Epithelial cell of esophagus (primary cell): Measurements from ENCODE around the gene SPINK13.
"Not testable (repeated sequence)": the region's sequence is repeated elsewhere in the genome, so short reads cannot be mapped to it uniquely, and the experiment has no call there.

Source experiments
- DNase-seq: peaks from one replicate; pipeline ENCODE4 v3.0.0; 2010; ENCODE audit warnings: low read depth
- H3K4me3 ChIP-seq: 2 replicates; pipeline ENCODE4 v1.5.1; 2011; ENCODE audit warnings: mild to moderate bottlenecking, low read length, control low read depth
- TF ChIP-seq, protein P1 (sequence below): IDR thresholded peaks from 2 replicates; pipeline ENCODE4 v1.5.1; 2011; ENCODE audit warnings: low read depth, mild to moderate bottlenecking, low read length, control low read depth, inconsistent platforms; ENCODE audit not compliant: insufficient read depth; ENCODE audit errors: missing control alignments

SPINK13 gene

DNA sequence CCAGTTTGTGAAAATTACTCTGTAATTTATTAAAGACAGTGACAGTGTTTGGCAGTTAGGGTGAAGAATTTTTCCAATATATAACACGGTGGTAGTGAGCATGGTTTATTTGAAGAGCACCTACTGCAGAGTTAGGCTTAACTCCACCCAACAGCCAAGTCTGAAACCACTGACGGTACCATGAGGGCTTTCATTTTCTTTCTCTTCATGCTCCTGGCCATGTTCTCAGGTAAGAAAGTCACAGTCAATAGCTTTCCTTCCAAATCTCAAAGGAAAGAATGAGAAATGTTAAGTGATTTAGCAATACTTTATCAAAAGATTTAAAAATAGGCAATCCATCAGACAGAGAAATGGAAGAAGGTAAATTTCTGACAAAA is 30.2 kb upstream of the SPINK13 start, which contains the start of gene MARCOL:
Gene MARCOL (plus strand): TSS at position 108 of the 377 bp plus-strand sequence. CDS start 73 bp downstream, at position 181.
- H3K4me3 ChIP-seq: no peak within 1 kb of the TSS
- no peak for DNase-seq
- TF ChIP-seq, protein P1, sequence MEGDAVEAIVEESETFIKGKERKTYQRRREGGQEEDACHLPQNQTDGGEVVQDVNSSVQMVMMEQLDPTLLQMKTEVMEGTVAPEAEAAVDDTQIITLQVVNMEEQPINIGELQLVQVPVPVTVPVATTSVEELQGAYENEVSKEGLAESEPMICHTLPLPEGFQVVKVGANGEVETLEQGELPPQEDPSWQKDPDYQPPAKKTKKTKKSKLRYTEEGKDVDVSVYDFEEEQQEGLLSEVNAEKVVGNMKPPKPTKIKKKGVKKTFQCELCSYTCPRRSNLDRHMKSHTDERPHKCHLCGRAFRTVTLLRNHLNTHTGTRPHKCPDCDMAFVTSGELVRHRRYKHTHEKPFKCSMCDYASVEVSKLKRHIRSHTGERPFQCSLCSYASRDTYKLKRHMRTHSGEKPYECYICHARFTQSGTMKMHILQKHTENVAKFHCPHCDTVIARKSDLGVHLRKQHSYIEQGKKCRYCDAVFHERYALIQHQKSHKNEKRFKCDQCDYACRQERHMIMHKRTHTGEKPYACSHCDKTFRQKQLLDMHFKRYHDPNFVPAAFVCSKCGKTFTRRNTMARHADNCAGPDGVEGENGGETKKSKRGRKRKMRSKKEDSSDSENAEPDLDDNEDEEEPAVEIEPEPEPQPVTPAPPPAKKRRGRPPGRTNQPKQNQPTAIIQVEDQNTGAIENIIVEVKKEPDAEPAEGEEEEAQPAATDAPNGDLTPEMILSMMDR: no peak

DNA sequence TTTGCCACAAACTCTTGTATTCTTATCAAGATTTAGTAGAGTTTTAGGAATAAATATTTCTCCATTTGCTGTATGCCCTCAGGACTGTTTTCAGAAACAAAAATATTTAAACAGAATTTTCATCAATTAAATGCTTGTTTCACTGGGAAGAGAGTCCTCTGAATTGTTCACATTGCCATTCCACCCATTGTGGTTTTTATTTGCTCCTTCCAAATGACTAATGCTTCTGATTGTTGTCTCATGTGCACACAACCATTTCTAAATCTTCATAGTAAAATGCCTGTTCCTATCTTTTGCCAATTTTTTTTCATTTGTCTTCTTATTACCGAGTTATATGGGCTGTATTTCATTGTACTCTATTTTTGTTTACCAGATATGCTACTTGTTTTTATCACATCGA is 19.7 kb upstream of the SPINK13 start:
- peak; percentile 30 for DNase-seq
- no peak overlapping the region for H3K4me3 ChIP-seq
- TF ChIP-seq, protein P1: no peak

DNA sequence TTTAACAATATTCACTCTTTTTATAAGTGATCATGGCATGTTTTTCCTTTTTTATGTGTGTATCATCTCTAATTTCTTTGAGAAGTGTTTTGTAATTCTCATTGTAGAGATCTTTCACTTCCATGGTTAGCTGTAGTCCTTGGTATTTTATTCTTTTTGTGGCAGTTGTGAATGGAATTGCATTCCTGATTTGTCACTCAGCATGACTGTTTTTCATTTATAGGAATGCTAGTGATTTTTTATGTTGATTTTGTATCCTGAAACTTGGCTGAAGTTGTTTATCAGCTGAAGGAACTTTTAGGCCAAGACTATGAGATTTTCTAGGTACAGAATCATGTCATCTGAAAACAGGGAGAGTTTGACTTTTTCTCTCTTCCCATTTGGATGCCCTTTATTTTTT is 13.1 kb upstream of the SPINK13 start:
- peak; percentile 3 for DNase-seq
- TF ChIP-seq, protein P1: no peak
- H3K4me3 ChIP-seq: no peak overlapping the region

DNA sequence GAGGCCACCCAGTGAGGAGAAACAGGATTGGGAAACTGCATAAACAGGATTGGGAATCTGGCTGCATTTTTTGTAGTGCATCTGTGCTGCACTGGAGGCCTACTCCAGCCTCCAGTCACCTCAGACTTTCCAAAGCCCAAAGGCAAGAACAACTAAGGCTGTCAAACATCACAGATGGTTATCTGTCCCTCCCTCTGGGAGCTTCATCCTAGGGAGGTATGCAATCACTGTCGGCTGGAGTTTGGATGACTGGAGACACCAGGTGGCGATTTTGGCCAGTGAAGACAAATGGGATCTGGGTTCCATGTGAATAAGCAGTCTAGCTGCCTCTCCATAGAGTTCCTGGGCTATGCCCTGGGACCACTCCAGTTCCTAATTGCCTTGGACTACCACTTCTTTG is 9.3 kb upstream of the SPINK13 start:
- H3K4me3 ChIP-seq: no peak overlapping the region
- no peak for DNase-seq
- TF ChIP-seq, protein P1: no peak

DNA sequence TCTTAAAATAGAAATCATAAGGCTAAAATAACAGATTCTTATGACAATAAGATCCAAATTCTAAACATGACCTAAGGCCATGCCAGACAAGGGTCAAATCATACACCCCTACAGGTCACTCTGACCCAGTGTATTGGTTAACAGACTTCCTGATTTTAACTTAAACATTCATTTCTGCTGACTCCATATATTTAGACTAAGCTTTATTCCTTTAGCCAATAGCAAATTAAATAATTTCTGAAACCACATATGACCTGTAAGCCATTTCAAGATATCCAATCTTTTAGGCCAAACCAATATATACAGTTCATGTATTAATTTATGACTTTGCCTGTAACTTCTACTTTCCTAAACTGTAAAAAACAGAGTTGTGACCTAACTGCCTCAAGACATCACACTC is 7.4 kb upstream of the SPINK13 start:
- no peak for DNase-seq
- no peak overlapping the region for H3K4me3 ChIP-seq
- TF ChIP-seq, protein P1: no peak

DNA sequence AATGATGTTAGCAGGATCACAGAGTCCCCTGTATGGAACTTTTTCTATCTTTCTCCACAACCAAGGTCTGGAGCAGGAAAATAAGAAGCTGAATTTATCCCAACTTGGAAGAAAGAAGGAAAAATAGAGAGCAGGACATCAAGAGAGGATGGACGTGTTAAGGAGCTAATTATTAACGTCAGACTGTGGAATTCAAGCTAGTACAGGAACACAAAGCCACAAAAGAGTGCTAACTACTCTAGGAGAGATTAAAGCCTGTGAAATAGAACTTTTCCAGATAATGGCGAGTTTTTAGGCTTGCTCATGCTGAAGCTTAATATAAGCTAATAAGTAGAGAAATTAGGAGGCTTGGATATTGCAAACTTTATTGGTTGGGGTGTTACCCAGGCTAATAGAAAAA is 632 bp upstream of the SPINK13 start:
- no peak for DNase-seq
- no peak overlapping the region for H3K4me3 ChIP-seq
- TF ChIP-seq, protein P1: no peak

DNA sequence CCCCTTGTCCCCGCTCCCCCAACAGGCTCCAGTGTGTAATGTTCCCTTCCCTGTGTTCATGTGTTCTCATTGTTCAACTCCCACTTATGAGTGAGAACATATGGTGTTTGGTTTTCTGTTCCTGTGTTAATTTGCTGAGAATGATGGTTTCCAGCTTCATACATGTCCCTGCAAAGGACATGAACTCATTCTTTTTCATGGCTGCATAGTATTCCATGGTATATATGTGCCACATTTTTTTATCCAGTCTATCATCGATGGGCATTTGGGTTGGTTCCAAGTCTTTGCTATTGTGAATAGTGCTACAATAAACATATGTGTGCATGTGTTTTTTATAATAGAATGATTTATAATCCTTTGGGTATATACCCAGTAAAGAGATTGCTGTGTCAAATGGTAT is 6.5 kb downstream of the SPINK13 start:
- not testable (repeated sequence) for DNase-seq, H3K4me3 ChIP-seq

DNA sequence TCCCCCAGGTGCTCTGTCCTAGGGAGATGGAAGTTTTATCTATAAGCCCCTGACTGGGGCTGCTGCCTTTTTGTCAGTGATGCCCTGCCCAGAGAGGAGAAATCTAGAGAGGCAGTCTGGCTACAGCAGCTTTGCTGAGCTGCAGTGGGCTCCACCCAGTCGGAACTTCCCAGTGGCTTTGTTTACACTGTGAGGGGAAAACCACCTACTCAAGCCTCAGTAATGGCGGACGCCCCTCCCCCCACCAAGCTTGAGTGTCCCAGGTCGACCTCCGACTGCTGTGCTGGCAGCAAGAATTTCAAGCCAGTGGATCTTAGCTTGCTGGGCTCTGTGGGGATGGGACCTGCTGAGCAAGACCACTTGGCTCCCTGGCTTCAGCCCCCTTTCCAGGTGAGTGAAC is 12.3 kb downstream of the SPINK13 start:
- not testable (repeated sequence) for H3K4me3 ChIP-seq
- DNase-seq: peak; percentile 13

DNA sequence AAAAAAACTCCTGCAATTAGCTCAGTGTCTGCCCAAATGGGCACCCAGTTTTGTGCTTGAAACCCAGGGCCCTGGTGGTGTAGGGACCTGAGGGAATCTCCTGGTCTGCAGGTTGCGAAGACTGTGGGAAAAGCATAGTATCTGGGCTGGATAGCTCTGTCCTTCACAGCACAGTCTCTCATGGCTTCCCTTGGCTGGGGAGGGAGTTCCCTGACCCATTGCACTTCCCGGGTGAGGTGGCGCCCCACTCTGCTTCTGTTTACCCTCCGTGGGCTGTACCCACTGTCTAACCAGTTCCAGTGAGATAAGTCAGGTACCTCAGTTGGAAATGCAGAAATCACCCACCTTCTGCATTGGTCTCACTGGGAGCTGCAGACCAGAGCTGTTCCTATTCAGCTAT is 12.7 kb downstream of the SPINK13 start:
- H3K4me3 ChIP-seq, DNase-seq: not testable (repeated sequence)
